Esophagus squamous epithelium (tissue), 5 donors: ENCODE results near the gene SLC1A3. TPM values are rescaled to one million over a fixed set of nuclear protein-coding genes. Genes with fewer than 3 reads are reported as not detected.

Source experiments
- DNase-seq: peaks from one replicate; lab custom pipeline; 2025; lab: John Stamatoyannopoulos, UW
- H3K27ac ChIP-seq, 4 donors: fragments of 200-600 bp; sonication (generic); one replicate each; pipeline ENCODE4 v1.5.1; 2016 to 2019; ENCODE audit warnings: mild to moderate bottlenecking in 1 of 4
- H3K27me3 ChIP-seq, 4 donors: fragments of 200-600 bp; sonication (generic); 1 replicate in 3 of 4; 2 replicates in 1 of 4; pipeline versions ENCODE4 v1.5.1 to v1.6.0; 2017 to 2021; ENCODE audit warnings: antibody characterized with exemption in 1 of 4
- H3K36me3 ChIP-seq, 3 donors: fragments of 200-600 bp; sonication (generic); one replicate each; pipeline ENCODE4 v1.5.1; 2016 to 2019
- H3K4me1 ChIP-seq, 3 donors: fragments of 200-600 bp; sonication (generic); one replicate each; pipeline ENCODE4 v1.5.1; 2017 to 2019
- H3K4me3 ChIP-seq, 4 donors: fragments of 200-600 bp; sonication (generic); 1 replicate in 3 of 4; 2 replicates in 1 of 4; pipeline ENCODE4 v1.5.1; 2016 to 2019; ENCODE audit warnings: mild to moderate bottlenecking in 2 of 4, moderate library complexity in 1 of 4
- H3K9me3 ChIP-seq, 3 donors: fragments of 200-600 bp; sonication (generic); one replicate each; pipeline ENCODE4 v1.5.1; 2016 to 2019
- POLR2A ChIP-seq, 4 donors: fragments of 450-650 bp; IDR thresholded peaks; one replicate each; pipeline ENCODE4 v1.6.1; 2017; ENCODE audit warnings: antibody characterized with exemption in 4 of 4, mild to moderate bottlenecking in 4 of 4, moderate library complexity in 3 of 4
- WGBS, 2 donors: methylation state at CpG; one replicate each; pipeline ENCODE4 v1.1.5; 2018; 5-methylcytosine and 5-hydroxymethylcytosine counted together
- intact Hi-C: fragments of 100-400 bp; cut with DNase I; formaldehyde crosslinking; loops from one replicate; pipeline ENCODE4 v1.15.0; 2022
- total RNA-seq, 4 donors: library from RNA; depleted of rRNA; stranded (reverse); fragments of >200 nt; gene quantifications; one replicate each; pipeline ENCODE4 v1.1.0, GENCODE V29; 2016
- TF ChIP-seq, protein P1 (sequence below), 6 experiments: fragments of 450-650 bp in 4 of 6; fragments of 200-600 bp in 2 of 6; sonication (generic) in 2 of 6; IDR thresholded peaks; one replicate each; pipeline ENCODE4 v1.5.1; 2016 to 2019; ENCODE audit warnings: antibody characterized with exemption in 6 of 6, mild to moderate bottlenecking in 4 of 6, moderate library complexity in 4 of 6
- donor health status: DM: yes; HTN: yes; CAD: no.

Gene SLC1A3
- total RNA-seq, 4 donors from 2014 or later, result 16.2 to 54.8 (median 31.4) TPM

DNA sequence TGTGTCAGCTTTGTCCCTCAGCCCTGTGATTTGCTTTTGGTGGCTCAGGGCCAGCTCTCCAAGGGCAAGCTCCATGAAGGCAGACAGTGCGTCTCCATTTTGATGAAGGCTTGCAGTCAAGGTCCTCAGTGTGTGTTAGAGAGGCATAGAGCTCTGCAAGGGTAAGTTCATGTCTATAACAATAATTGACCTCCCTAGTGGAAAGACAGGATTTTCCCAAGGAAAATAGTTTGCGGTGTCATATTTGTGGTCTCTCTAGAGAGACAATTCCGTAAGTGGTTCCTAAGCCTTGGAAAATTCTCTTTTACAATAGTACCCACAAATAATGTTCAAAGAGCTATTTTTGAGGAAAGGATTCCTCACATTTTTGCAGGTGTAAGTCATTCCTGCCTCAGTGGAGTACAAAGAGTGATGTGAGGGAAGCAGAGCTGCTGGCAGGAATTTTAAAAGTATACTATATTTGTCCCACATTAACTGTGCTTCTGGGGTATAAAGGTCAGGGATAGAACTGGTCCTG, 40.2 kb downstream of the SLC1A3 start:
- Histone ChIP-seq H3K4me3 (no peak overlapping the region), H3K27ac (no peak overlapping the region), H3K4me1 (peaks cover 0 to 5% (median 0%) of the 10 kb centered on the region in 3 donors), H3K27me3 (no peaks in the 10 kb centered on the region), H3K9me3 (no peaks in the 10 kb centered on the region), H3K36me3 (no peaks in the 10 kb centered on the region)
- TF ChIP-seq, protein P1, sequence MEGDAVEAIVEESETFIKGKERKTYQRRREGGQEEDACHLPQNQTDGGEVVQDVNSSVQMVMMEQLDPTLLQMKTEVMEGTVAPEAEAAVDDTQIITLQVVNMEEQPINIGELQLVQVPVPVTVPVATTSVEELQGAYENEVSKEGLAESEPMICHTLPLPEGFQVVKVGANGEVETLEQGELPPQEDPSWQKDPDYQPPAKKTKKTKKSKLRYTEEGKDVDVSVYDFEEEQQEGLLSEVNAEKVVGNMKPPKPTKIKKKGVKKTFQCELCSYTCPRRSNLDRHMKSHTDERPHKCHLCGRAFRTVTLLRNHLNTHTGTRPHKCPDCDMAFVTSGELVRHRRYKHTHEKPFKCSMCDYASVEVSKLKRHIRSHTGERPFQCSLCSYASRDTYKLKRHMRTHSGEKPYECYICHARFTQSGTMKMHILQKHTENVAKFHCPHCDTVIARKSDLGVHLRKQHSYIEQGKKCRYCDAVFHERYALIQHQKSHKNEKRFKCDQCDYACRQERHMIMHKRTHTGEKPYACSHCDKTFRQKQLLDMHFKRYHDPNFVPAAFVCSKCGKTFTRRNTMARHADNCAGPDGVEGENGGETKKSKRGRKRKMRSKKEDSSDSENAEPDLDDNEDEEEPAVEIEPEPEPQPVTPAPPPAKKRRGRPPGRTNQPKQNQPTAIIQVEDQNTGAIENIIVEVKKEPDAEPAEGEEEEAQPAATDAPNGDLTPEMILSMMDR (IDR thresholded peaks at IDR 0.05), result no peak
- TF ChIP-seq POLR2A (IDR thresholded peaks at IDR 0.05), result no peak
- intact Hi-C loops, result no loop called here
- no peak for DNase-seq
- WGBS, 2 donors, result 83 to 85% methylated on average over 3 of the region's 3 CpGs

DNA sequence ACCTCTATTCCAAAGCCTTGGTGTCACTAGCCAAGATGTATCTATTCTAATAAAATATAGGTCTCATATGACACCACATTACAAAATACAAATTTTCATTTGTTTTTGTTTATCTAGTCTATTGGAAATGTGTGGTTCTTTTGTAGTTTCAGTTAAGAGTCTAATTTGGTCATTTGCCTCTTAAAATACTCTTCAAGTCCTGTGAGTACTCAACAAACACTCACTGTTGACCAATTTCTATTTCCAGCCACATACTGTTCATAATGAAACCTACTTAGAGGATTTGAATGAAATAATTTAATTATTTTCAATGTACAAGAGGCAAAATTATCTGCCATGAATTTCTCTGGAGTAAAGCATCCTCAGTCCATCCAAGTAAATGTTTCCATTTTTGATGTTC, 40.6 kb downstream of the SLC1A3 start:
- no peak overlapping the region for H3K4me3 ChIP-seq
- no peak for DNase-seq
- H3K27me3 ChIP-seq, result no peaks in the 10 kb centered on the region
- TF ChIP-seq, protein P1 (IDR thresholded peaks at IDR 0.05), result no peak
- TF ChIP-seq POLR2A (IDR thresholded peaks at IDR 0.05), result no peak
- no peaks in the 10 kb centered on the region for H3K36me3 ChIP-seq
- peaks cover 0 to 10% (median 0%) of the 10 kb centered on the region in 3 donors for H3K4me1 ChIP-seq
- no peaks in the 10 kb centered on the region for H3K9me3 ChIP-seq
- no peak overlapping the region for H3K27ac ChIP-seq
- intact Hi-C loops, result no loop called here

DNA sequence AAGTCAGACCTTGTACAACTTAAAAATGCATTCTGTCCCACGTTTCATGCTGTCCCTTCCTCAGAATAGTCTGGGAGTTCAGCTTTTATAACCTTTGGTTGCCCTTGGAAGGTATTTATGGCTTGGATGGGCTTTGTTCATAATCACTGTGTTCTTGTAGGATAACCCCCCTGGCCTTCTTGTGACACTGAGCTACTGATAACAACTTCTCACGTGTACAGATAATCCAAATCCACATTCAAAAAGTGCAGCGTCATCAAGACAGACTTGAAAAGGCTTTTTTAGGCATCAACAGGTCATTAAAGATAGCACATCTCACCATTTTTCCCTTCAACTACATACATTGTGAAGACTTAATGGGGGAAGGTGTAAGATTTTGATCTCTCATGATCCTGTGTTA, 42.0 kb downstream of the SLC1A3 start:
- Histone ChIP-seq H3K4me1 (peaks cover 0 to 24% (median 0%) of the 10 kb centered on the region in 3 donors), H3K27me3 (no peaks in the 10 kb centered on the region), H3K36me3 (no peaks in the 10 kb centered on the region), H3K27ac (no peak overlapping the region), H3K4me3 (no peak overlapping the region), H3K9me3 (no peaks in the 10 kb centered on the region)
- intact Hi-C loops, result no loop called here
- 73 to 90% methylated on average over 3 of the region's 3 CpGs for WGBS, 2 donors
- no peak for DNase-seq
- no peak for TF ChIP-seq POLR2A (IDR thresholded peaks at IDR 0.05)
- TF ChIP-seq, protein P1 (IDR thresholded peaks at IDR 0.05), result no peak

DNA sequence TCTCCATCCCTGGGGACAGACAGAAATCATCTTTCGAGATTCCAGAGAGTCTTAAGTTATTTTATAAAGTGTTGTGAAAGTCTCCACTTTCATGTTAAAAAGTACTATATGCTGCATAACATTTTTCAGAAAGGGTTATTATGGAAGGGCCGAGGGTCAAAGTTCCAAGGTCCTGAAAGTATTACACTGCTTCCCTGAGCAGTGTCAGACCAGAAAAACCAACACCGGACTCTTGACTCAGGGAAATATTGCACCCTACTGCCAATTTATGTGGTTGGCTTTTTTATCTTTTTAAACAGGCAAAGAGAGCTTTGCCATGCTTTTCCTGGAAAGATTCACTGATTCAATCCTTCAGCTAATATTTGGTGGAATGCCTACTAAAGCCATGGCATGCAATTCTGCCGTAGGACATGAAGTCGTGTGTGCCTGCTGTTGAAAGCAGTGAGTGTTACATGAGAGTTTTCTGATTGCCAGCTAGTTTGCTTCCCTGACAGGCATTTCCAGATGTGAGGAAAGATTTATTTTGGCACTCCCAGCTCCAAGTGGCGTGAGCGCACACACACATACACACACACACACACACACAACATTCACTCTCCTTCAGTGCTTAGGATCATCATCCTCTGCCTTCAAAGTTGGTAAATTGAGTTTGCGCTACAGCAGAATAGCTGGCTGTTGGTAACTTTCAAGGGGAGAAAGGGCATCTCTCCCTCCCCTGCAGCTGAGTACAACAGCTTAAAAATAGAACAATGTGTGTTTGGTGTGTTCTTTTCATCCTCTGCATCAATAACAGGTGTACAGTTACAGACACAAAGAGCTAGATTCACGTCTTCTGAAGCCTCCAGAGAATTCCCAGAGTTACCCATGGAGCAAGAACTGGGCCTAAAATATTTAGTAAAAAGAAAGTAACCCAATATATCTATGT, 45.6 kb downstream of the SLC1A3 start:
- peaks cover 0 to 44% (median 0%) of the 10 kb centered on the region in 3 donors for H3K4me1 ChIP-seq
- no peak for DNase-seq
- H3K36me3 ChIP-seq, result no peaks in the 10 kb centered on the region
- no peak overlapping the region for H3K27ac ChIP-seq
- WGBS, 2 donors, result 37 to 48% methylated on average over 9 of the region's 9 CpGs
- H3K9me3 ChIP-seq, result no peaks in the 10 kb centered on the region
- H3K4me3 ChIP-seq, result no peak overlapping the region
- no peaks in the 10 kb centered on the region for H3K27me3 ChIP-seq
- TF ChIP-seq, protein P1 (IDR thresholded peaks at IDR 0.05), result no peak
- no peak for TF ChIP-seq POLR2A (IDR thresholded peaks at IDR 0.05)
- intact Hi-C loops, result no loop called here

DNA sequence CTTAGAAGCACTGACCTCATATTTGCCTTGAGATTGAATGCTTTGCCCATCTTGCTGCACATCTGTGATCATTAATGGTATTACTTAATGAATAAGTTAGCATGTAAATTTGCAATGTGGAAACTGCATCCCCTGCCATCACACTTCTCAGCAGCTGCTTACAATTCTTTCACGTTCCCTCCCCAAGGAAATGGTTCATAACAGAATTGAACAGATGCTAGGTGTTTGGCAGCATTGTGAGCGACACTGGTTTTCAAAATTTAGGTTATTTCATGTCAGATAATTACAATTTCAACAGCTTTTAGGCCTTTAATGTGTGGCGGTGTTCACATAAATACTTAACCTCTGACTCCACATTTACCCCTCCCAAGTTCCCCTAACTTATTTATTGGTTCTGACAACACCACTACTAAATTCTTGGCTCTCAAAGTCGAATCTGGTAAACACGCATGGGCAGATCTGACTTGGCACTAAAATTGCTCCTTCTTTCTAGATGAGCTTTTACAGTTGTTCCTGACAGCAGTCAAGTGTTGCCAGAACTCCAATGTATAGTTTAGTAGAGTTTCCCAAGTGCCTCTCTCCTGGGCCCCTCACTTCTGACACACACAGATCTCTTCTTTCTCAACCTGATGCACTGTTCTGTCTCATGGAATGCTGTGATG, 46.8 kb downstream of the SLC1A3 start:
- TF ChIP-seq, protein P1 (IDR thresholded peaks at IDR 0.05), result no peak
- H3K4me1 ChIP-seq, result peaks cover 4 to 56% (median 5%) of the 10 kb centered on the region in 3 donors
- intact Hi-C loops, result no loop called here
- DNase-seq, result no peak
- no peak overlapping the region for H3K27ac ChIP-seq
- WGBS, 2 donors, result 35 to 39% methylated on average over 5 of the region's 5 CpGs
- no peaks in the 10 kb centered on the region for H3K9me3 ChIP-seq
- no peak overlapping the region for H3K4me3 ChIP-seq
- no peaks in the 10 kb centered on the region for H3K36me3 ChIP-seq
- no peaks in the 10 kb centered on the region for H3K27me3 ChIP-seq
